GM19238 (cell line): ENCODE results near the gene FAM111B.

Experiments used
- DNase-seq: peaks from one replicate; pipeline ENCODE4 v3.0.0; 2011; ENCODE audit warnings: low spot score; ENCODE audit not compliant: insufficient read length

The FAM111B gene

DNA sequence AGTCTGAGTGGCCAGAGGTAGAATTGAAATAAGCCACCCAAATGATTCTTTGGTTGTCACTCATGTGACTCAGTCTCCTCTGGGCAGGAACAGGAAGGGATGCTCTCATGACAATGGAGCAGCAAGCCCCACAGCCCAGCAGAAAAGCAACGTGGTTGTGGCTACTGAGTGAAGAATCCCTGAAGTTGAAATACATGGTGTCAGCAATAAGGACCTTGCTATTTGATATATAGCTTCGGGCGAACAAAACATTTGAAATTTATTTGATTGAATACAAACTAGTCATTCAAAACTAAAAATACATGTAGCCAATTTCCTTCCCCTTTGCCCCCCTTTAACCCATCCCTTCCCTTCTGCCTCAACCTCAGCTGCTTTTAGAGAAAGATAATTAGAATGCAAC, 50.4 kb downstream of the FAM111B start:
- DNase-seq: no peak

DNA sequence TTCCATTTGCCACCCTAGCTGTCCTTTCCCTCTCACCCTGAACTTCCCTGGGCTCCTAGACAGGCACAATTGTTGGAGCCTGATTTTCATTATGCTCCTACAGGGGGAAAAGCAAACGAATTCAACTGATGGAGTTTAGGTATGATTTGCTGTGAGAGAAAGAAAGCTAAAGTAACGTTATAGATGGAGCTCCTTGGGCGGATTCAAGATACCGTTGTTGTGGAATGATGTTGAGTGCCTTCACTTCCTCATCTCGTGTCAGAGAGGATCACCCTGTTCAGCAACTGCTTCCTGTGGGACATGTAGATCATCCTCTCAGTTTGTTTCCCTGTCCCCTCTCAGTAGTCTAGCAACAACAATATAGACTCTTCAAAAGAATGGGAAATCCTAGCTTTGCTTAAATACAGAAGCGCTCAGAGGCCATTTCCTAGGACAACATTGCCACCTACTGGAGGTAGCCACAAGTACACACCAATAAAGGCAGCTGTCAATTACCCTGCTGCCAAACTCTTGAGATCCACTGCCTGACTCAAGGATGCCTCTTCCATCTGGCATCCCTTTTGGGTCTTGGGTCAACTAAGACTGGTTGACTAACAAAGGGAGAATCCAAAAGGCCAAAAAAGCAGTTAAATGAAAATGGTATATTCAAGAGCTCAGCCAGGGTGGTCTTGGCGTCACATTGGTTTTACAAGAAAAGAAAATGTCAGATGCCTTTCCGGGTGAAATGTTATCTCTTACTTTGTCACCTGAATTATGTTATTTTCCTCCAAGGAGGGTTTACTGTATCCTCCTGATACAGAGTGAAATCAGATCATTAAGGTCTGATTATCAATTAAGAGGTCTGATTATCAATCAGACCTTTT, 51.4 kb downstream of the FAM111B start:
- peak; percentile 48 for DNase-seq

DNA sequence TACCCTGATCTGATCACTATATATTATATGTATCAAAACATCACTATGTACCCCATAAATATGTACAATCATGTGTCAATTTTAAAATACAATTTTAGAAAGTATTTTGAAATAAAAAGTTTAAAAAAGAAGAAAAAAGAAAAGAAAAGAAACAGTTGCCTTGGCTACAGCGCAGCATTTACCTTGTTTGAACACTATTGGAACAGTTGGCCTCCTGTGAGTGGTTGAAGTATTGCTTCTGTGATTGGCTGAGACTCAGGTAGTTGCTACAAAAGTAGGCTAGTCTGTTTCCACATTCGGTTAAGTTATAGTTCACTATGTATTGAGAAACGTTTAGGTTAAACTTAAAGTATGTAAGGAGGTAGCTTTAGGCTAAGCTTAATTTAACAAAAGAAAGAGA, 57.0 kb downstream of the FAM111B start:
- DNase-seq: no peak

DNA sequence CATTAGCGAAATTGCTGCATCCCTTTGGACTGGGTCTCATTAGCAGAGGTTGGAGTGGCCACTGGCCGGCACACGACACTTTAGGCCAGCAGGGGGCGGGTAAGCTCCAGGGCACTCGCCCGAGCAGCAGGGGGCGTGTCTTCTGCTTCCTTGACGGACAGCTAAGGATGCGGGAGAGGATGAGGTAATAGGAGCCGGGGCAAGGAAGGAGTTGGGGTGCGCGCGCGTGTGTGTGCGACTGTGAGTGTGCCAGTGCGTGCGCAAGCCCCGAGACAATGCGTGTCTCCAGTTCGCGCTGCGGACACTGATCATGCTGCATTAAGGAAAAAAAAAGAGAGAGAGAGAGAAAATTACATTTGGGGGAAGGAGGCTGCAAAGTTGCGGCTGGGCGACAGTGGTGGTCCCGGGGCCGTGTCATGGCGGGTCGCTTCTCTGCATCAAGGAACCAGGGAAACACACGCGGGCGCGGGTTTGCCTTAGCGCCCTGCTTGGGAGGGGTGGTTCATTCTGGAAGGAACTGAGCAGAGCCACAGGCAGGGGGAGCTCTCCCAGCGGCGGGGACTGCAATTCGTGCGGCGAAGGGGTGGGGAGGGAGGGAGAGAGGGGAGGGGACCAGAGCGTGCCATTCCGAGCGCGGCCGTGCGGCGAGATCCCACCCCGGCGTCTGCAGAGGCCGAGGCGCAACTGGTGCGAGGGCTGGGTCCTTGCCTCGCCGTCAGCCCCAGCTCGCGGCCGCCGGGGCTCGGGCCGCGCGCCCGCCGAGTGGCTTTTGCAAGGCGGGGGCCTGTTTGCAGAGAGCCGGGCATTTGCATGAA, 64.7 kb downstream of the FAM111B start, which contains the start of gene DTX4:
Gene DTX4, plus strand, starts transcription at position 625 of the 815 bp plus-strand sequence. CDS start 464 bp downstream, outside the sequence.
- peak; percentile 79 for DNase-seq

DNA sequence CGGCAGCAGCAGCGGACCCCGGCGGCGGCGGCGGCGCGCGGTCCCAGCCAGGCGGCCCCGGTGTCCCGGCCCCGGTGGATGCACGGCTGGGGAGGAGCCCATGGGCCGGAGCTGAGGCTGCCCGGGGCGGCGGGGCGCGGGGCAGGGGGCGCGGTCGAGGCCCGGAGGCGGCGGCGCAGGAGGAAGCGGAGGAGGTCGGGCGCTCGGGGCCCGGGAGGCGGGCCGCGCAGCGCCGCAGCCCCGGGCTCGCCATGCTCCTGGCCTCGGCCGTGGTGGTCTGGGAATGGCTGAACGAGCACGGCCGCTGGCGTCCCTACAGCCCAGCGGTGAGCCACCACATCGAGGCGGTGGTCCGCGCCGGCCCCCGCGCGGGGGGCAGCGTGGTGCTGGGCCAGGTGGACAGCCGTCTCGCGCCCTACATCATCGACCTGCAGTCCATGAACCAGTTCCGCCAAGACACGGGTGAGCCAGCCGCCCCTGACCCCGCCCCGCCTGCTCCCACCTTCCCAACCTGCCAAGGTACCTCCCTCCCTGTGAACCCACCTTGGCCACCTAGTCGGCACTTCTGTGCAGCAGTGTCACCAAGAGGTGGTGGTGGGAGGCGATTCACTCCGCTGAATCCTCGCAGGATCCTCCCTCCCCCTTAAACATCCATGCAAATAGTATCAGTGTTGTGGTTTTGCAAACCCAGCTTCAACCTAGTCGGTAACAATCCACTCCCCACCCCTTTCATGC, 65.5 kb downstream of the FAM111B start:
- peak; percentile 44 for DNase-seq

DNA sequence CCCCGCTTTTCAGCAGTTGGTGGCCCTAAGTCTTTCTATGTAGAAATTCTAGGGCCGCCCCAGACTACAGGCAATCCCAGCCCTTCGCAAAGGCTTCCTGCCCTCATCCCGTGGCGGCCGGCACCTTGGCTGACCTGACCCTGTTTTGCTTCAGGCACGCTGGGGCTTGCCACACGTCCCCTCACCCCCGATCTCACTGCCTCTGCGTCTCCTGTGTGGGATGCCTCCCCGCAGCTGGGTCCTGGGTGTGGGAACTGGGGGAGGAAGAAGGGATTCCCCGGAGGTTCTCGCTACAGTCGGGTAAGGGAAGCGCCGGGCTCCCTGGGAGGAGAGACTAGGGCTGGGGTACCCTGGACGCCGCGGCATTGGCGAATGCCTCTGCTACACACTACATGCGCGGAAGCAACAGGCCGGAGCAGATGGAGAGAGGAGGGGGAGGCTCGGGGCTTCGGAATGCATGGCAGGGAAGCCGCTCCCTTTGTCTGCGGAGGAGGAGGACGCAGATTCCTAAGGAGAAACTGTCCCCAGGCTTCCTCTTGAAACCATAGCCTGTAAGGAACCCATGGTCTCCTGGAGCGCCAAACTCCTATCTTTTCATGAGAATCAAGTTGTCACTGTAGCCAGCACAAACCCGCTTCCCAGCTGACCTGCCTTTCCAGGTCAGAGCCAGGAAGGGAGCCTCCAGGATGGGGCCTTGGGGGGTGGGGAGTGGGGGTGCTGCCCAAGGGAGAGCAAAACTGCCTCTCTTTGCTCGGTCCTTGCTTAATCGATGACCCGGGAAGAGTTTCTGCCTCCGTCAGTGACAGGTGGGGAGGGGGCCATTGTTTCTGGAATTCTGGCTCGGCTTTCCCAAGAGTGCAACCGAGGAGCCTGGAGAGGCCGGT, 66.3 kb downstream of the FAM111B start:
- DNase-seq: no peak

DNA sequence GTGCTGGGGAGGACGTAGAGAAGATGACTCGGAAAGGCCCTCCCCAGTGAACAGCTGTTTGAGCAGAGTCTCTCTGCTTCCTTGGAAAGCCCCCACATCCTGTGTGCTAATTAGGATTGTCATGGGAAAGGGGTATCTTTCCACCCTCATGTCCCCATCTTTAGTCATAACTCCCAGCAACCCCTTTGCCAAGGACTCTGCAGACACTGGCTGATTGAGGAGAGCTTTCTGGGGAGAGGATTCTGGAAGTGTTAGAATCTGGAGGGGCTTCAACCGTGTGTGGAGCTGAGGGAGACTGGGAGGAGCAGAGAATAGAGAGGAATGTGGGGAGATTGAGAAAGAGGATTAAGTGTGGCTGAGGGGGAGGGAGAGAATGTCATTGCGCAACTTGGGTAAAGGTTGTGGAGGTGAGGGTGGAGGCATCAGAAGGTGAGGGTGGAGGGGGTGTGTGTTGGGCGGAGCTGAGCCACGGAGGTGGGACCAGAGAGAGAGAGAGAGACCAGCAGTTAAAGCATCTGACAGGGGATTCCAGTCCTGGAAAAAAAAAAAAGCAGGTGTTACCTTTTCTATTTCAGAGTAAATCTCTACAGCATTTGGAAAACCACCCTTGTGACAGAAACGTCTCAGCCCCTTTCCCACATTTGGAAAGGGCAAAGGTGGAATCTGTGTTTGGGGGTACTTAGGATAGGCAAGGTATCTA, 67.1 kb downstream of the FAM111B start:
- no peak for DNase-seq

DNA sequence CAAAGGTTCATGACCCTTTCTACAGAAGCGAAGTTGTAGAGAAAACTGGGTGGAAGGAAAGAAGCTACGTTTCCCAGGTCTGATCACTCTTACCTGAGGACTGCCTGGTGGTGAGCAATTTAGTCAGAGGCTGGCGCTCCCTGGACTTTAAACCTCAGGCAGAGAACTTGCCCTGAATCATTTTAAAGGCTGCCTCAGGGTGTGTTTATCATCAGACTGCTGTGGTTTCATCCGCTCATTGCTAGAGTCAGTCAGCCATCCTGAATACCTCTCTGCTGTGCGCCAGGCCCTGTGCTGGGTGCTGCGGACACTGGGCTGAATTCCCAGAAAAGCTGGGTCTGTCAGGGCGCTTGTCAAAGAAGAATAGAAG, 67.6 kb downstream of the FAM111B start:
- no peak for DNase-seq

DNA sequence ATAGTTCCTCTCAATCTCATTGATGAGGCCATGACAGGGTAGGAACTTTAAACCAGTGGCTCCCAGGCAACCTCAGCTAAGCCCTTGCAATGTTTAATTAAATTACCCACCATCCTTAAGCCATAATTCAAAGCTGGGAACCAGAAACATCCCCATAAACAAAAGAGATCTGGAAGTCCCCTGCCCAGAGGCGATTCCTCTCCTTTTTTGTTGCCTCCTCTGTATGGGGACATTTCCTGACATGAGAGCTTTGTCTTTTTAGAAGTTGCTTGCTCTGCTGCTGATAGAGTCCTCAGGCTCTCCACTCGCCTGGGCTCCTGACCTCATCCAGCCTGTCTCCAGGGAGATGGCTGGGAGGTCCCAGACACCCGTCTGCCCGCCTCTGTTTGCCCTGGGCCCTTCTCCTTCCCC, 68.1 kb downstream of the FAM111B start:
- DNase-seq: no peak

DNA sequence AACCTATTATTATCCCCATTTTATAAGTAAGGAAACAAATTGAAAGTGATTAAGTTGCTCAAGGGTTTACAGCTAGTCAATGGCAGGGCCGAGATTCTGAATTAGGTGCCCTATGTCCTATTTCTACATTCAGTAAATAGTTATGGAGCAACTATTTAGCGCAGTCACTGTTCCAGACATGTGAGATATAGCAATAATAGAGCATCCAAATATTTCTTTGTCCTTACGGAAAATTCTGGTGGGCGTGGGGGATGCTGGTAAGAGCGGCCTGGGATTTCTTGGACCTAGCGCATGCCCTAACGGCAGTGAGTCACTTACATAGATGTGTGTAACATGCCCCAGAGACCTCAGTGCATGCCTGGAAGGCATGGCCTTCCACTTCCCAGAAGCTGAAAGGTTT, 69.3 kb downstream of the FAM111B start:
- no peak for DNase-seq
